COLO829 (cell line): Measurements from ENCODE around the gene ECD.
"Not testable (repeated sequence)": the region's sequence is repeated elsewhere in the genome, so short reads cannot be mapped to it uniquely, and the experiment has no call there.

Experiments
- DNase-seq: peaks from one replicate; pipeline ENCODE4 v3.0.0; 2012; ENCODE audit warnings: low spot score

The ECD gene

GRCh38 chr10:73159038-73159648, 8.7 kb downstream of the ECD start:
- peak; percentile 21 for DNase-seq

- no peak for DNase-seq
These were observed 11.8 kb downstream of the ECD start for GRCh38 chr10:73156054-73156453.

GRCh38 chr10:73152009-73152408, 15.8 kb downstream of the ECD start:
- DNase-seq = no peak

- DNase-seq = not testable (repeated sequence)
These were observed 17.0 kb downstream of the ECD start for GRCh38 chr10:73150633-73151413.

- no peak for DNase-seq
These were observed 26.2 kb downstream of the ECD start for GRCh38 chr10:73141603-73142002.

- DNase-seq = no peak
These were observed 28.6 kb downstream of the ECD start for GRCh38 chr10:73139251-73139650.

GRCh38 chr10:73136627-73137026, 31.2 kb downstream of the ECD start:
- no peak for DNase-seq

GRCh38 chr10:73134727-73135126, 33.1 kb downstream of the ECD start:
- DNase-seq = no peak

- no peak for DNase-seq
These were observed 35.7 kb downstream of the ECD start for GRCh38 chr10:73131913-73132686.

GRCh38 chr10:73131301-73131700, 36.5 kb downstream of the ECD start:
- peak; percentile 46 for DNase-seq

GRCh38 chr10:73126343-73126742, 41.5 kb downstream of the ECD start:
- DNase-seq = no peak

- no peak for DNase-seq
These were observed 47.9 kb downstream of the ECD start for GRCh38 chr10:73119952-73120351.

GRCh38 chr10:73119457-73119856, 48.4 kb downstream of the ECD start:
- no peak for DNase-seq

GRCh38 chr10:73117976-73118743, 49.6 kb downstream of the ECD start:
- DNase-seq = no peak

GRCh38 chr10:73116017-73116416, 51.8 kb downstream of the ECD start:
- DNase-seq = no peak

- no peak for DNase-seq
These were observed 54.3 kb downstream of the ECD start for GRCh38 chr10:73113551-73113950.

GRCh38 chr10:73112032-73112431, 55.8 kb downstream of the ECD start:
- DNase-seq = not testable (repeated sequence)

- peak; percentile 68 for DNase-seq
These were observed 57.4 kb downstream of the ECD start, which contains the start of gene NUDT13 for GRCh38 chr10:73110345-73110849. Gene NUDT13, plus strand, starts transcription at chr10:73110455. Its CDS starts 3,911 bp downstream, at chr10:73114366.

- DNase-seq = not testable (repeated sequence)
These were observed 58.6 kb downstream of the ECD start for GRCh38 chr10:73109248-73109652.

- no peak for DNase-seq
These were observed 61.5 kb downstream of the ECD start for GRCh38 chr10:73106301-73106700.

GRCh38 chr10:73099141-73099540, 68.7 kb downstream of the ECD start:
- no peak for DNase-seq

GRCh38 chr10:73097305-73097670, 70.5 kb downstream of the ECD start:
- no peak for DNase-seq
